MG63 (cell line): ENCODE measurements around the gene UNC13B. TPM values are rescaled to one million over a fixed set of nuclear protein-coding genes. Genes with fewer than 3 reads are reported as not detected.
A peak's percentile ranks its signal among the peaks of the same experiment; 100 is the strongest.

Experiments
- DNase-seq: peaks from one replicate; pipeline ENCODE4 v3.0.0-alpha.2; 2020
- H3K27me3 ChIP-seq: fragments of 250-450 bp; sonication (Bioruptor Pico); 2 replicates; pipeline ENCODE4 v1.5.1; 2020; ENCODE audit warnings: mild to moderate bottlenecking, moderate library complexity
- H3K36me3 ChIP-seq: fragments of 250-450 bp; sonication (Bioruptor Pico); 2 replicates; pipeline ENCODE4 v1.5.1; 2020; ENCODE audit warnings: mild to moderate bottlenecking, moderate library complexity
- H3K4me3 ChIP-seq: fragments of 250-450 bp; sonication (Bioruptor Pico); 2 replicates; pipeline ENCODE4 v1.5.1; 2020; ENCODE audit warnings: mild to moderate bottlenecking, moderate library complexity
- H3K9me3 ChIP-seq: fragments of 250-450 bp; sonication (Bioruptor Pico); 2 replicates; pipeline ENCODE4 v1.5.1; 2020; ENCODE audit warnings: mild to moderate bottlenecking, moderate library complexity
- total RNA-seq: library from RNA; depleted of rRNA; stranded (reverse); fragments of >200 nt; shearing (Covaris generic); gene quantifications from 2 replicates; pipeline ENCODE4 v1.2.3, GENCODE V29; 2014; ENCODE audit warnings: low replicate concordance

The UNC13B gene
- total RNA-seq, 1 experiment from 2014 or later, result 2.4 TPM

GRCh38 chr9:35254237-35254636 is 92.4 kb downstream of the UNC13B start:
- H3K9me3 ChIP-seq, result no peaks in the 10 kb centered on the region
- DNase-seq, result no peak
- H3K36me3 ChIP-seq, result no peaks in the 10 kb centered on the region
- H3K4me3 ChIP-seq, result no peak overlapping the region
- no peaks in the 10 kb centered on the region for H3K27me3 ChIP-seq

GRCh38 chr9:35254984-35255857 is 93.4 kb downstream of the UNC13B start:
- no peak for DNase-seq
- H3K27me3 ChIP-seq, result no peaks in the 10 kb centered on the region

GRCh38 chr9:35257986-35258659 is 96.3 kb downstream of the UNC13B start:
- no peak overlapping the region for H3K4me3 ChIP-seq
- H3K36me3 ChIP-seq, result no peaks in the 10 kb centered on the region
- no peaks in the 10 kb centered on the region for H3K9me3 ChIP-seq
- DNase-seq, result no peak
- H3K27me3 ChIP-seq, result no peaks in the 10 kb centered on the region

More at GRCh38 chr9:35254984-35255857, 93.4 kb downstream of the UNC13B start:
- Histone ChIP-seq H3K4me3 (no peak overlapping the region), H3K9me3 (no peaks in the 10 kb centered on the region), H3K36me3 (no peaks in the 10 kb centered on the region)

GRCh38 chr9:35258660-35259474 is 97.1 kb downstream of the UNC13B start:
- peak; percentile 37 for DNase-seq
- H3K36me3 ChIP-seq, result no peaks in the 10 kb centered on the region
- H3K9me3 ChIP-seq, result no peaks in the 10 kb centered on the region
- H3K27me3 ChIP-seq, result no peaks in the 10 kb centered on the region
- no peak overlapping the region for H3K4me3 ChIP-seq

GRCh38 chr9:35260186-35260585 is 98.4 kb downstream of the UNC13B start:
- DNase-seq, result no peak
- Histone ChIP-seq H3K4me3 (no peak overlapping the region), H3K36me3 (no peaks in the 10 kb centered on the region), H3K27me3 (no peaks in the 10 kb centered on the region), H3K9me3 (no peaks in the 10 kb centered on the region)

- no peak overlapping the region for H3K4me3 ChIP-seq
- no peaks in the 10 kb centered on the region for H3K36me3 ChIP-seq
- no peaks in the 10 kb centered on the region for H3K9me3 ChIP-seq
- DNase-seq, result no peak
- H3K27me3 ChIP-seq, result no peaks in the 10 kb centered on the region
These were observed 100.3 kb downstream of the UNC13B start for GRCh38 chr9:35262064-35262463.

- DNase-seq, result no peak
These were observed 105.9 kb downstream of the UNC13B start for GRCh38 chr9:35267710-35268109.

GRCh38 chr9:35269919-35270318 is 108.1 kb downstream of the UNC13B start:
- H3K36me3 ChIP-seq, result no peaks in the 10 kb centered on the region
- H3K9me3 ChIP-seq, result no peaks in the 10 kb centered on the region
- no peak overlapping the region for H3K4me3 ChIP-seq
- H3K27me3 ChIP-seq, result no peaks in the 10 kb centered on the region
- no peak for DNase-seq

More at GRCh38 chr9:35267710-35268109, 105.9 kb downstream of the UNC13B start:
- no peaks in the 10 kb centered on the region for H3K9me3 ChIP-seq
- no peaks in the 10 kb centered on the region for H3K27me3 ChIP-seq
- H3K36me3 ChIP-seq, result no peaks in the 10 kb centered on the region
- no peak overlapping the region for H3K4me3 ChIP-seq

- Histone ChIP-seq H3K9me3 (no peaks in the 10 kb centered on the region), H3K4me3 (no peak overlapping the region), H3K36me3 (no peaks in the 10 kb centered on the region), H3K27me3 (no peaks in the 10 kb centered on the region)
- DNase-seq, result no peak
These were observed 109.8 kb downstream of the UNC13B start for GRCh38 chr9:35271637-35272036.

- Histone ChIP-seq H3K36me3 (no peaks in the 10 kb centered on the region), H3K4me3 (no peak overlapping the region), H3K9me3 (no peaks in the 10 kb centered on the region), H3K27me3 (no peaks in the 10 kb centered on the region)
- DNase-seq, result no peak
These were observed 111.2 kb downstream of the UNC13B start for GRCh38 chr9:35272989-35273388.

GRCh38 chr9:35273591-35273990 is 111.8 kb downstream of the UNC13B start:
- DNase-seq, result no peak
- Histone ChIP-seq H3K9me3 (no peaks in the 10 kb centered on the region), H3K27me3 (no peaks in the 10 kb centered on the region)

GRCh38 chr9:35274993-35275392 is 113.2 kb downstream of the UNC13B start:
- H3K27me3 ChIP-seq, result no peaks in the 10 kb centered on the region
- DNase-seq, result no peak
- H3K36me3 ChIP-seq, result no peaks in the 10 kb centered on the region
- no peak overlapping the region for H3K4me3 ChIP-seq
- H3K9me3 ChIP-seq, result no peaks in the 10 kb centered on the region

More at GRCh38 chr9:35273591-35273990, 111.8 kb downstream of the UNC13B start:
- Histone ChIP-seq H3K4me3 (no peak overlapping the region), H3K36me3 (no peaks in the 10 kb centered on the region)

GRCh38 chr9:35277171-35277520 is 115.3 kb downstream of the UNC13B start:
- Histone ChIP-seq H3K36me3 (no peaks in the 10 kb centered on the region), H3K27me3 (no peaks in the 10 kb centered on the region), H3K4me3 (no peak overlapping the region), H3K9me3 (no peaks in the 10 kb centered on the region)
- no peak for DNase-seq

GRCh38 chr9:35277628-35278359 is 116.0 kb downstream of the UNC13B start:
- peak; percentile 38 for DNase-seq

GRCh38 chr9:35279946-35280345 is 118.1 kb downstream of the UNC13B start:
- Histone ChIP-seq H3K36me3 (no peaks in the 10 kb centered on the region), H3K27me3 (no peaks in the 10 kb centered on the region), H3K9me3 (no peaks in the 10 kb centered on the region), H3K4me3 (no peak overlapping the region)
- DNase-seq, result no peak

More at GRCh38 chr9:35277628-35278359, 116.0 kb downstream of the UNC13B start:
- Histone ChIP-seq H3K9me3 (no peaks in the 10 kb centered on the region), H3K4me3 (no peak overlapping the region), H3K36me3 (no peaks in the 10 kb centered on the region), H3K27me3 (no peaks in the 10 kb centered on the region)

- Histone ChIP-seq H3K9me3 (no peaks in the 10 kb centered on the region), H3K4me3 (no peak overlapping the region), H3K36me3 (no peaks in the 10 kb centered on the region), H3K27me3 (no peaks in the 10 kb centered on the region)
- DNase-seq, result no peak
These were observed 118.6 kb downstream of the UNC13B start for GRCh38 chr9:35280399-35280798.
